Trophoblast cell (in vitro differentiated cells and primary cell): ENCODE measurements around the gene SAMM50.

Source experiments
- DNase-seq, 2 donors: peaks; one replicate each; pipeline ENCODE4 v3.0.0-alpha.2; 2016
- H2AFZ ChIP-seq: 2 replicates; pipeline ENCODE4 v1.6.1; 2013; ENCODE audit warnings: low read length, moderate library complexity, mild to moderate bottlenecking; ENCODE audit not compliant: insufficient read depth, poor library complexity
- H2AK5ac ChIP-seq: 2 replicates; pipeline ENCODE4 v1.6.1; 2013; ENCODE audit warnings: mild to moderate bottlenecking, low read length
- H2BK120ac ChIP-seq: 2 replicates; pipeline ENCODE4 v1.6.1; 2013; ENCODE audit warnings: low read length, mild to moderate bottlenecking, moderate library complexity; ENCODE audit not compliant: insufficient read depth, poor library complexity
- H2BK12ac ChIP-seq: 2 replicates; pipeline ENCODE4 v1.6.1; 2013; ENCODE audit warnings: mild to moderate bottlenecking, low read length, moderate library complexity
- H2BK5ac ChIP-seq: 2 replicates; pipeline ENCODE4 v1.6.1; 2013; ENCODE audit warnings: low read length, low read depth, moderate library complexity, mild to moderate bottlenecking; ENCODE audit not compliant: poor library complexity
- H3K14ac ChIP-seq: 2 replicates; pipeline ENCODE4 v1.6.1; 2013; ENCODE audit warnings: mild to moderate bottlenecking, low read length
- H3K18ac ChIP-seq: 2 replicates; pipeline ENCODE4 v1.6.1; 2013; ENCODE audit warnings: mild to moderate bottlenecking, low read length
- H3K23ac ChIP-seq: 2 replicates; pipeline ENCODE4 v1.6.1; 2013; ENCODE audit warnings: low read length
- H3K27ac ChIP-seq: 2 replicates; pipeline ENCODE4 v1.5.1; 2013; ENCODE audit warnings: low read depth, mild to moderate bottlenecking, inconsistent platforms, low read length, moderate library complexity
- H3K27me3 ChIP-seq: 2 replicates; pipeline ENCODE4 v1.6.1; 2013; ENCODE audit warnings: inconsistent platforms, mild to moderate bottlenecking, low read length, moderate library complexity; ENCODE audit not compliant: insufficient read depth
- H3K36me3 ChIP-seq, 2 experiments: 1 replicate in 1 of 2; 2 replicates in 1 of 2; pipeline ENCODE4 v1.6.1; 2013; ENCODE audit warnings: low read length in 2 of 2, mild to moderate bottlenecking in 2 of 2, moderate library complexity in 1 of 2; ENCODE audit not compliant: insufficient read depth in 2 of 2, control insufficient read depth in 1 of 2
- H3K4ac ChIP-seq: 2 replicates; pipeline ENCODE4 v1.6.1; 2013; ENCODE audit warnings: low read depth, mild to moderate bottlenecking, low read length, moderate library complexity
- H3K4me1 ChIP-seq, 2 experiments: 1 replicate in 1 of 2; 2 replicates in 1 of 2; pipeline ENCODE4 v1.6.1; 2013; ENCODE audit warnings: low read length in 2 of 2, mild to moderate bottlenecking in 2 of 2, moderate library complexity in 1 of 2; ENCODE audit not compliant: insufficient read depth in 2 of 2, control insufficient read depth in 1 of 2
- H3K4me2 ChIP-seq: 2 replicates; pipeline ENCODE4 v1.6.1; 2013; ENCODE audit warnings: inconsistent platforms, mild to moderate bottlenecking, low read length, moderate library complexity
- H3K4me3 ChIP-seq: 2 replicates; pipeline ENCODE4 v1.5.1; 2013; ENCODE audit warnings: mild to moderate bottlenecking, low read depth, low read length, inconsistent platforms
- H3K79me1 ChIP-seq: one replicate; pipeline ENCODE4 v1.6.1; 2013; ENCODE audit warnings: low read length
- H3K79me2 ChIP-seq: 2 replicates; pipeline ENCODE4 v1.6.1; 2013; ENCODE audit warnings: low read length, mild to moderate bottlenecking; ENCODE audit not compliant: control insufficient read depth, insufficient read depth, poor library complexity
- H3K9ac ChIP-seq: 2 replicates; pipeline ENCODE4 v1.6.1; 2013; ENCODE audit warnings: mild to moderate bottlenecking, low read length
- H3K9me3 ChIP-seq: 2 replicates; pipeline ENCODE4 v1.6.1; 2013; ENCODE audit warnings: low read depth, mild to moderate bottlenecking, control low read depth, inconsistent platforms, low read length; ENCODE audit not compliant: insufficient read depth
- H4K12ac ChIP-seq: 2 replicates; pipeline ENCODE4 v1.6.1; 2013; ENCODE audit warnings: low read depth, mild to moderate bottlenecking, low read length, moderate library complexity
- H4K8ac ChIP-seq: 2 replicates; pipeline ENCODE4 v1.6.1; 2013; ENCODE audit warnings: low read depth, mild to moderate bottlenecking, low read length, moderate library complexity
- H4K91ac ChIP-seq: one replicate; pipeline ENCODE4 v1.6.1; 2013; ENCODE audit warnings: low read depth, mild to moderate bottlenecking, low read length, moderate library complexity
- WGBS: extraction: QIAGEN DNeasy Blood & Tissue Kit; methylation state at CpG from one replicate; pipeline ENCODE4 v1.1.7; 2013; ENCODE audit warnings: missing lambda C conversion rate; ENCODE audit not compliant: insufficient read length, insufficient coverage; ENCODE audit errors: extremely low coverage; 5-methylcytosine and 5-hydroxymethylcytosine counted together

Gene SAMM50

DNA sequence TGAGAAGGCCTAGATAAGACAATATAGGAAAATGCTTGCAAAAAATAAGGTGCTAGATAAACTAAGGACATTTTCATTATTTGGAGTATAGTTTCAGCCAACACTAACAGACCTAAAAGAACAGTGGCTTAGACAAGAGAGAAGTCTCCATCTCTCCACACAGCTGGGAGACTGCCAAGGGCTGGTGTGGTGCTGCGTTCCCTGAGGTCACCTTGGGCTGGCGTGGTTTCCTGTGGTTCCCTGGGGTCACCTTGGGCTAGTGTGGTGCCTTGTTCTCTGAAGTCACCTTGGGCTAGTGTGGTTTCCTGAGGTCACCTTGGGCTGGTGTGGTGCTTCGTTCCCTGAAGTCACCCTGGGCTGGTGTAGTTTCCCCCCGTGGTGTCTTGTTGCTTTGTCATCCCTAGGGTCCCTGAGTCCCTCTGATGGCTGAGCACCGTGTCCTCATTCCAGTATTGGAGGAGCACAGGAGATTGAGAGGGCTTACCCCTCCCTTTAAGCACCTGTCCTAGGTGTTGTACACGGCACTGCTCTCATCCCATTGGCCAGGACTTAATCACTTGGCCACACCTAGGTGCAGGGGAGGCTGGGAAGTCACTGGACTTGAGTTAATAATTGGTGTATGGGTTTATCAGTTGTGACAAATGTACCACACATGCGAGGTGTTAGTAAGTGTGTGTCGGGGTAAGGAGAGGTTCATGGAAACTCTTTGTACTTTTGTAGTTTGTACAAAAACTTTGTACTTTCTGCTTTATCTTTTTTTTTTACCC is 14.9 kb downstream of the SAMM50 start:
- H2BK5ac ChIP-seq: no peak overlapping the region
- H2AK5ac ChIP-seq: no peak overlapping the region
- DNase-seq: no peak
- H3K36me3 ChIP-seq: peaks cover 38 to 67% of the 10 kb centered on the region in 2 experiments
- H2AFZ ChIP-seq: no peak overlapping the region
- H3K18ac ChIP-seq: no peak overlapping the region
- H2BK12ac ChIP-seq: no peak overlapping the region
- H3K4me3 ChIP-seq: no peak overlapping the region
- no peak overlapping the region for H3K27ac ChIP-seq
- no peak overlapping the region for H3K9ac ChIP-seq
- H3K27me3 ChIP-seq: no peaks in the 10 kb centered on the region
- WGBS: no CpG with 5 or more reads among the region's 8 CpGs
- no peaks in the 10 kb centered on the region for H3K79me2 ChIP-seq
- H2BK120ac ChIP-seq: no peak overlapping the region
- no peak overlapping the region for H3K4me2 ChIP-seq
- H4K91ac ChIP-seq: no peak overlapping the region
- no peaks in the 10 kb centered on the region for H3K4me1 ChIP-seq
- no peak overlapping the region for H3K14ac ChIP-seq
- H3K4ac ChIP-seq: no peak overlapping the region
- H4K8ac ChIP-seq: no peak overlapping the region
- no peaks in the 10 kb centered on the region for H3K79me1 ChIP-seq
- peaks cover 1% of the 10 kb centered on the region for H3K9me3 ChIP-seq
- H4K12ac ChIP-seq: no peak overlapping the region
- H3K23ac ChIP-seq: no peak overlapping the region

DNA sequence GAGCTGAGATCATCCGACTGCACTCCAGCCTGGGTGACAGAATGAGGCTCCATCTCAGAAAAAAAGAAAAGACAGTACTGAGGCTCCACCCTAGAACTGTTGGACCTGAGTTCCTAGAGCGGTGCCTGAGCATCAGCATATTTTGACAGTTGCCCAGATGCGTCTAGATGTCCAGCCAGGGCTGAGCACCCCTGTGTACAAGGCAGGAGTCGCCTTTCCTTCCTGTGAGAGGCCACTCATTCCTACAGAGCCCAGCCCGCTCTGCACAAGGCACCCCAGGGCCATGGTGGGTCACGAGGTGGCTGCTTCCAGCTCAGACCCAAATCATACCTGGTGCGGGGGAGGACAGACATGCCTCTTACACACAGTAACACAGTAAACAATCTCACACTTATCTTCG is 15.9 kb downstream of the SAMM50 start:
- no peak overlapping the region for H3K4me2 ChIP-seq
- no peak overlapping the region for H3K27ac ChIP-seq
- H4K8ac ChIP-seq: no peak overlapping the region
- WGBS: no CpG with 5 or more reads among the region's 8 CpGs
- no peak overlapping the region for H2AK5ac ChIP-seq
- no peak overlapping the region for H3K4me3 ChIP-seq
- H3K18ac ChIP-seq: no peak overlapping the region
- H4K91ac ChIP-seq: no peak overlapping the region
- H3K79me2 ChIP-seq: no peaks in the 10 kb centered on the region
- peaks cover 45 to 70% of the 10 kb centered on the region in 2 experiments for H3K36me3 ChIP-seq
- H3K79me1 ChIP-seq: no peaks in the 10 kb centered on the region
- no peak for DNase-seq
- H2BK120ac ChIP-seq: no peak overlapping the region
- peaks cover 1% of the 10 kb centered on the region for H3K9me3 ChIP-seq
- H3K9ac ChIP-seq: no peak overlapping the region
- no peak overlapping the region for H3K23ac ChIP-seq
- H3K4ac ChIP-seq: no peak overlapping the region
- H4K12ac ChIP-seq: no peak overlapping the region
- H2BK12ac ChIP-seq: no peak overlapping the region
- no peak overlapping the region for H2BK5ac ChIP-seq
- no peak overlapping the region for H2AFZ ChIP-seq
- no peaks in the 10 kb centered on the region for H3K4me1 ChIP-seq
- no peak overlapping the region for H3K14ac ChIP-seq
- no peaks in the 10 kb centered on the region for H3K27me3 ChIP-seq

- Histone ChIP-seq H3K27me3 (no peaks in the 10 kb centered on the region), H4K12ac (no peak overlapping the region), H2BK120ac (no peak overlapping the region), H3K36me3 (peaks cover 49 to 74% of the 10 kb centered on the region in 2 experiments), H3K4me1 (no peaks in the 10 kb centered on the region), H3K9ac (no peak overlapping the region), H3K23ac (no peak overlapping the region), H3K4ac (no peak overlapping the region), H3K79me2 (no peaks in the 10 kb centered on the region), H4K8ac (no peak overlapping the region), H3K18ac (no peak overlapping the region), H3K14ac (no peak overlapping the region), H2BK5ac (no peak overlapping the region), H2AK5ac (no peak overlapping the region), H3K79me1 (no peaks in the 10 kb centered on the region), H3K27ac (no peak overlapping the region), H3K4me3 (no peak overlapping the region), H2AFZ (no peak overlapping the region), H2BK12ac (no peak overlapping the region), H3K9me3 (peaks cover 1% of the 10 kb centered on the region), H3K4me2 (no peak overlapping the region), H4K91ac (no peak overlapping the region)
- no peak for DNase-seq
- WGBS: no CpG with 5 or more reads among the region's 10 CpGs
These were observed 17.8 kb downstream of the SAMM50 start for GRCh38 chr22:43972931-43973462.

- Histone ChIP-seq H4K91ac (no peak overlapping the region), H3K9ac (no peak overlapping the region), H3K4me2 (no peak overlapping the region), H3K4me1 (no peaks in the 10 kb centered on the region), H3K18ac (no peak overlapping the region), H2BK5ac (no peak overlapping the region), H2AFZ (no peak overlapping the region), H3K27ac (no peak overlapping the region), H4K12ac (no peak overlapping the region), H3K4ac (no peak overlapping the region), H2AK5ac (no peak overlapping the region), H3K4me3 (no peak overlapping the region), H3K79me1 (no peaks in the 10 kb centered on the region), H3K9me3 (peaks cover 1% of the 10 kb centered on the region), H4K8ac (no peak overlapping the region), H2BK120ac (no peak overlapping the region), H3K79me2 (no peaks in the 10 kb centered on the region), H3K36me3 (peaks cover 53 to 75% of the 10 kb centered on the region in 2 experiments), H3K14ac (no peak overlapping the region), H3K27me3 (no peaks in the 10 kb centered on the region), H3K23ac (no peak overlapping the region), H2BK12ac (no peak overlapping the region)
- no CpG with 5 or more reads among the region's 19 CpGs for WGBS
- DNase-seq: no peak
These were observed 18.8 kb downstream of the SAMM50 start for GRCh38 chr22:43974028-43974545.
